SK-N-DZ (cell line): ENCODE measurements around the gene CRTC1.
A peak's percentile ranks its signal among the peaks of the same experiment; 100 is the strongest.
"Not testable (repeated sequence)": the region's sequence is repeated elsewhere in the genome, so short reads cannot be mapped to it uniquely, and the experiment has no call there.

Experiments used
- DNase-seq: peaks from one replicate; pipeline ENCODE4 v3.0.0-alpha.2; 2015; ENCODE audit warnings: low spot score

CRTC1 gene

DNA sequence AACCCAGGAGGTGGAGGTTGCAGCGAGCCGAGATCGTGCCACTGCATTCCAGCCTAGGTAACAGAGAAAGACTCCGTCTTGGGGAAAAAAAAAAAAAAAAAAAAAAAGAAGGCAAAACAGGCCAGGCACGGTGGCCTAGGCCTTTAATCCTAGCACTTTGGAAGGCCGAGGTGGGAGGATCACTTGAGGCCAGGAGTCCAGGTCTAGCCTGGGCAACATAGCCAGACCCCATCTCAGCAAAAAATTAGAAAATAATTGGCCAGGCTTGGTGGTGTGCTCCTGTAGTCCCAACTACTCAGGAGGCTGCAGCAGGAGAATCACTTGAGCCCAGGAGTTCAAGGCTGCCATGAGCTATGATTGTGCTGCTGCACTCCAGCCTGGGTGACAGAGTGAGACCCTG lies 43.4 kb downstream of the CRTC1 start:
- DNase-seq = no peak

GRCh38 chr19:18727602-18728001 lies 44.1 kb downstream of the CRTC1 start:
- DNase-seq = not testable (repeated sequence)

- no peak for DNase-seq
Measured at GRCh38 chr19:18729933-18730530, 46.6 kb downstream of the CRTC1 start.

- DNase-seq = no peak
Measured at GRCh38 chr19:18730885-18731513, 47.5 kb downstream of the CRTC1 start.

GRCh38 chr19:18731562-18732008 lies 48.1 kb downstream of the CRTC1 start:
- DNase-seq = no peak

- DNase-seq = peak; percentile 76
Measured at GRCh38 chr19:18733196-18733647, 49.7 kb downstream of the CRTC1 start.

DNA sequence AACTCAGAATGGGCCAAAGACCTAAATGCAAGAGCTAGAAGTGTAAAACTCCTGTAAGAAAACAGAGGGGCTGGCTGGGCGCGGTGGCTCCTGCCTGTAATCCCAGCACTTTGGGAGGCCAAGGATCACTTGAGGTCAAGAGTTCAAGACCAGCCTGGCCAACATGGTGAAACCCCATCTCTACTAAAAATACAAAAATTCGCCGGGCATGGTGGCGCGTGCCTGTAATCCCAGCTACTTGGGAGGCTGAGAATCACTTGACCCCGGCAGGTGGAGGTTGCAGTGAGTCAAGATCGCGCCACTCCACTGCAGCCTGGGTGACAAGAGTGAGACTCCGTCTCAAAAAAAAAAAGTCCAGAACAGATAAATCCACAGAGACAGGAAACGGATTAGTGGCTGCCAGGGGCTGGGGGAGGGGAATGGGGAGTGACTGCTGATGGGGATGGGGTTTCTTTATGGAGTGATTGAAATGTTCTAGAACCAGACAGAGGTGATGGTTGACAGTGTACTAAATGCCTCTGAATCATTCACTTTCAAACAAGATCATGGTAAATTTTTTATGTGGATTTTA lies 50.4 kb downstream of the CRTC1 start:
- not testable (repeated sequence) for DNase-seq

- DNase-seq = peak; percentile 80
Measured at GRCh38 chr19:18735324-18735723, 51.8 kb downstream of the CRTC1 start.

GRCh38 chr19:18735752-18736151 lies 52.3 kb downstream of the CRTC1 start:
- no peak for DNase-seq

DNA sequence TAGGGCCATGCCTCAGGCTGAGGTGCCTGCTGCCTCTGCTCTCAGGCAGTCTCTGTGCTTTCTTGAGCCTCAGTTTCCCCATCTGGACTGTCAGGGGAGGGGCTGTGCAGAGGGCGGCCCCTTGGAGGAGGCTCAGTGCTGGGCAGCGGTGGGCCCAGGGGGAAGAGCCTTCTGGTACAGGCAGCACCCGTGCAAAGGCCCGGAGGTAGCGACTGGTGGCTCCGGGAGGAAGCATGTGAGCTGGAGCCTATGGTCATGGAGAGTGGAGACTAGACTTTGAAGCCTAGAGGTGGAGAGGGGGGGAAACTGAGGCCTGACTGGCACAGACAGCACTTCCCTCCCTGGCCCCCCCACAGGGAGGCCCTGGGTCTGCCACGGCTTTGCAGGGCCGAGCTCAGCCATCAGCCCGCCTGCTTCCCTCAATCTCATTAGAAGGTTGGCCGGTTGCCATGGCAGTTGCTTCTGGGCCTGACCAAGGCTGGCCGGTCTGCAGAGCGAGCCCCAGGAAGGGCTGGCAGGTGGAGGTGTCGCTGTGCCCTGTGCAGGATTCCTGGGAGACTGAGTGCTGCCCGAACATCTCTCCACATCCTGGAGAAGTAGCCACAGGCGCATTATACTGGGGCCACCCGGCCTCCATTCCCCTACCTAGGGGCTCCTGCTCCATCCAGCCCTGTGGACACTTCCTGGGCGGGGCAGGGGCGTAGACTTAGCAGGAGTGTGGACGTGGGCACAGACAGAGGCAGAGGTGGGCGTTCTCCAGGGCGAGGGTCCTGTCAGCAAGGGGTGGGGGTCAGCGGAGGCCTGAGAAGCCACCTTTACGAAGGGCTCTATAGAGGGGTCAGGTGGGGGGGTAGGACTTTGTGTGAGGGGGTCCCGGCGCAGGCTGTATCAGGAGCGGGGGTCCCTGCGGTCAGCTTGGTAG lies 53.2 kb downstream of the CRTC1 start:
- DNase-seq = no peak

- no peak for DNase-seq
Measured at GRCh38 chr19:18737337-18737953, 54.0 kb downstream of the CRTC1 start.

DNA sequence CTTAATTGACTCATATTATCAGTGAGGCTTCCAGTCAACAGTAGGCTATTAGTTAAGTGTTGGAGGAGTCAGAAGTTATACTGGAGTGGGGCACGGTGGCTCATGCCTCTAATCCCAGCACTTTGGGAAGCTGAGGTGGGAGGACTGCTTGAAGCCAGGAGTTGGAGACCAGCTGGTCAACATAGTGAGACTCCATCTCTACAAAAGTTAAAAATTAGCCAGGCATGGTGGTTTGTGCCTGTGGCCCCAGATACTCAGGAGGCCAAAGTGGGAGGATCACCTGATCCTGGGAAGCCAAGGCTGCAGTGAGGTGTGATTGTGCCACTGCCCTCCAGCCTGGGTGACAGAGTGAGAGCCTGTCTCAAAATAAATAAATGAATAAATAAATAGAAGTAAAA lies 54.5 kb downstream of the CRTC1 start:
- no peak for DNase-seq

DNA sequence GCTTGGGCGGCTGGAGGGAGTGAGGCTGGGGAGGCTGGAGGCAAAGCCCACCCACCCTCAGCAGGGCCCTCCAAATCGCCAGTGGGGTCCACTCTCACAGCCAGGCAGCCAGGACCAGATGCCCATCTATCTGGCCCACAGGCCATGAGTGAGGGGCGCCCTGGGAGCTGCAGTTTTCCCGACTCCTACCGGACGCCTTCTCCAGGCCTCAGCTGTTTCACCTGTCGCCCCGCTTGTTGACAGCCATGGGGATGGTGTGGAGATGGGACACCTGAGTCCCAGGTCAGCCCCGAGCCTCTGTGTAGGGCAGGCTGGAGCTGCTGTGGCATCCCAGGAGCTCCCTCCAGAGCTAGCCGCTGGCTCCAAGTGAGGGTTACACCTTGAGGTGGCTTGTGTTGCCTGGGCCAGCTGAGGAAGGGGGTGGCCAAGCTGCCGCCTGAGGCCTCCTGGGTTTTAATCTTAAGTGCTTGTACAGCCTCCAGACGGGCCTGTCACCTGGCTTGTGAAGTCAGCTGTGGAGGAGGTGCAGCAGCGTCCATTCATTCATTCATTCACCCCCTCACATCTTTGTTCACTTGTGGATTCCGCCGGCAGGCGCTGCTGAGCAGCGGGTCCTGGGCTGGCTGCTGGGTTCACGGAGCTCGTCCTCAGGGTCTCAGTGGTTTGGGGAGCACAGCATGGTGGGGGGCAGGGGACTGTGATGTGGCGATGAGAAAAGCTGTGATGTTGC lies 55.6 kb downstream of the CRTC1 start:
- DNase-seq = no peak

DNA sequence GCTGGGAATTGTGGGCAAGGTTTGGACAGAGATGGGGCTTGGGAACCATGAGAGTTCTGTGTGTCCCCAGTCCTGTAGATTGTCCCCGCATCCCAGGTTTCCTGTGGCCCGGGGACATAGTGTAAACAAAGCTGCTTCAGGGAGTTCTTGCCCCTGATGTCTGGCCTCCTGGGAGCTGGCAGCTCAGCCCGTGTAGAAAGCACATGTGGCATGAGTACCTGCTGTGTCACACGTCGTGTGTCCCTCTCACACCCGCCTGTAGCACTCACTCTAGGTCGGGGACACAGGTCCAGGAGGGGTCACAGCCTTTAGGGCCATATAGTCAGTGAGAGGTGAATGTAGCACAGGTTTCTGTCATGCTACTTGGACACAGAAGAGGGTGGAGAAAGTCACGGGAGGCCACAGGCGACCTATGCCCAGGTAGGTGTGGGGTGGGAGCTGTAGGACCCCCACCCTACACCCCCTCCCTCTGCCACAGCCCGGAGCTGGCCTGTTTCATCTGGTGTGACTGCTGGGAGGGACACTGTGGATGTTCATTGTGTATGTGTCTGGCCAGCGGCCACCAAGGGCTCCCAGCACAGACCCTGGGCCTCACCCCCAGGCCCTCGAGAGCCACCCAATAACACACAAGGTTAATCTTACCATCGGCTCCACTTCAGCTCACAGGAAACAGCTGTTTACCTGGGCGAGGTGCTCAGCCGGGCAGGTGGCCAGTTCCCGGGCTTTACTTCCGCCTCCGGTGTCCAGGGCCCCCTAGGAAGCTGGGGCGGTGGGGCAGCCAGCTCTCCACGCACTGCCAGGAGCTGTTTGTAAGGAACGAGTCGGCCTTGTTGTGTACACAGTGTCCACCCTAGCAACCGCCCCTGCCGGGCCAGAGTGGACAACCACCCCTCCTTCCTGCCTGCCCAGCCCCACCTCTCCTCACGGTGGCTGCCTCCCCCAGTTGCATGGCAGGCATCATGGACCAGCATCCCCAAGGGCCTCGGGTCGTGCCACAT lies 57.9 kb downstream of the CRTC1 start:
- DNase-seq = no peak

GRCh38 chr19:18742324-18742723 lies 58.8 kb downstream of the CRTC1 start:
- no peak for DNase-seq

GRCh38 chr19:18742838-18743783 lies 59.6 kb downstream of the CRTC1 start:
- DNase-seq = peak; percentile 50

- DNase-seq = no peak
Measured at GRCh38 chr19:18743784-18744418, 60.4 kb downstream of the CRTC1 start.
